Esophagus muscularis mucosa (tissue), 4 donors: Measurements from ENCODE around the gene THUMPD3. TPM values are rescaled to one million over a fixed set of nuclear protein-coding genes. Genes with fewer than 3 reads are reported as not detected.

Experiments
- DNase-seq: peaks from one replicate; pipeline ENCODE4 v3.0.0-alpha.2; 2017; ENCODE audit errors: extremely low spot score
- H3K27ac ChIP-seq, 4 donors: fragments of 200-600 bp; sonication (generic); replicated peaks in 1 of 4; 1 replicate in 3 of 4; 2 replicates in 1 of 4; pipeline ENCODE4 v1.5.1; 2016 to 2019; ENCODE audit warnings: mild to moderate bottlenecking in 1 of 4
- H3K27me3 ChIP-seq, 4 donors: fragments of 200-600 bp; sonication (generic); one replicate each; pipeline versions ENCODE4 v1.5.1 to v1.6.0; 2016 to 2019
- H3K36me3 ChIP-seq, 4 donors: fragments of 200-600 bp; sonication (generic); one replicate each; pipeline ENCODE4 v1.5.1; 2016 to 2019
- H3K4me1 ChIP-seq, 4 donors: fragments of 200-600 bp; sonication (generic); one replicate each; pipeline ENCODE4 v1.5.1; 2016 to 2019
- H3K4me3 ChIP-seq, 4 donors: fragments of 200-600 bp; sonication (generic); 1 replicate in 2 of 4; 2 replicates in 2 of 4; pipeline ENCODE4 v1.5.1; 2016 to 2019; ENCODE audit warnings: mild to moderate bottlenecking in 4 of 4, moderate library complexity in 1 of 4
- H3K9me3 ChIP-seq, 4 donors: fragments of 200-600 bp; sonication (generic); 1 replicate in 3 of 4; 2 replicates in 1 of 4; pipeline ENCODE4 v1.5.1; 2016 to 2019
- CTCF ChIP-seq, 3 experiments: fragments of 200-600 bp in 2 of 3; fragments of 450-650 bp in 1 of 3; sonication (generic) in 2 of 3; IDR thresholded peaks; one replicate each; pipeline ENCODE4 v1.5.1; 2017 to 2019; ENCODE audit warnings: antibody characterized with exemption in 3 of 3, mild to moderate bottlenecking in 2 of 3, moderate library complexity in 1 of 3
- EP300 ChIP-seq: sonication (generic); formaldehyde crosslinking; IDR thresholded peaks from one replicate; pipeline ENCODE4 v1.6.1; 2017; ENCODE audit warnings: antibody characterized with exemption
- POLR2A ChIP-seq: fragments of 450-650 bp; IDR thresholded peaks from one replicate; pipeline ENCODE4 v1.6.1; 2017; ENCODE audit warnings: antibody characterized with exemption, moderate library complexity, mild to moderate bottlenecking, low read depth
- POLR2AphosphoS5 ChIP-seq, 2 donors: sonication (generic); formaldehyde crosslinking; IDR thresholded peaks; one replicate each; pipeline ENCODE4 v1.6.1; 2017; ENCODE audit warnings: antibody characterized with exemption in 2 of 2
- WGBS: methylation state at CpG from one replicate; pipeline ENCODE4 v1.1.5; 2018; 5-methylcytosine and 5-hydroxymethylcytosine counted together
- intact Hi-C: fragments of 100-400 bp; cut with DNase I; formaldehyde crosslinking; loops from one replicate; pipeline ENCODE4 v1.15.1; 2023
- total RNA-seq, 4 donors: library from RNA; depleted of rRNA; stranded (reverse); fragments of >200 nt; gene quantifications; one replicate each; pipeline versions ENCODE4 v1.1.0 to v1.2.1, GENCODE V29; 2016

Gene THUMPD3
- total RNA-seq, 4 donors from 2014 or later = 23.8 to 37.4 (median 26.1) TPM

- Histone ChIP-seq H3K27me3 (no peaks in the 10 kb centered on the region), H3K36me3 (peaks cover 52 to 87% (median 73%) of the 10 kb centered on the region in 4 donors), H3K4me3 (no peak overlapping the region), H3K4me1 (peaks cover 0 to 6% (median 2%) of the 10 kb centered on the region in 4 donors), H3K27ac (no peak overlapping the region), H3K9me3 (no peaks in the 10 kb centered on the region)
- 76% methylated on average over 3 of the region's 3 CpGs for WGBS
- intact Hi-C loops = loop anchor here (5.0 kb wide), 1 partner anchor 52 kb away; no protein-coding TSS in a partner anchor
- TF ChIP-seq EP300 (no peak), CTCF (IDR thresholded peaks at IDR 0.05) (no peak), POLR2AphosphoS5 (IDR thresholded peaks at IDR 0.05) (no peak), POLR2A (no peak)
- DNase-seq = no peak
Measured at GRCh38 chr3:9380014-9380413, 17.2 kb downstream of the THUMPD3 start.

GRCh38 chr3:9384141-9384828 lies 21.4 kb downstream of the THUMPD3 start:
- H3K27ac ChIP-seq = peak overlapping the region in 1 of 4 donors; percentile 28
- peaks cover 0 to 3% (median 2%) of the 10 kb centered on the region in 4 donors for H3K4me1 ChIP-seq
- H3K27me3 ChIP-seq = no peaks in the 10 kb centered on the region
- 80% methylated on average over 13 of the region's 13 CpGs for WGBS
- no peak for TF ChIP-seq EP300
- no peak for TF ChIP-seq POLR2AphosphoS5 (IDR thresholded peaks at IDR 0.05)
- TF ChIP-seq POLR2A = no peak
- TF ChIP-seq CTCF (IDR thresholded peaks at IDR 0.05) = no peak
- H3K4me3 ChIP-seq = no peak overlapping the region
- no peak for DNase-seq
- H3K36me3 ChIP-seq = peaks cover 52 to 90% (median 73%) of the 10 kb centered on the region in 4 donors
- H3K9me3 ChIP-seq = no peaks in the 10 kb centered on the region
- intact Hi-C loops = loop anchor here (5.0 kb wide), 1 partner anchor 48 kb away; no protein-coding TSS in a partner anchor

- 68% methylated on average over 2 of the region's 2 CpGs for WGBS
- TF ChIP-seq EP300 (no peak), POLR2A (no peak), POLR2AphosphoS5 (IDR thresholded peaks at IDR 0.05) (no peak), CTCF (IDR thresholded peaks at IDR 0.05) (no peak)
- intact Hi-C loops = no loop called here
- peak overlapping the region in 1 of 4 donors; percentile 8 for H3K27ac ChIP-seq
- DNase-seq = no peak
- H3K9me3 ChIP-seq = no peaks in the 10 kb centered on the region
- peaks cover 0 to 3% (median 1%) of the 10 kb centered on the region in 4 donors for H3K4me1 ChIP-seq
- H3K36me3 ChIP-seq = peaks cover 49 to 91% (median 73%) of the 10 kb centered on the region in 4 donors
- no peak overlapping the region for H3K4me3 ChIP-seq
- no peaks in the 10 kb centered on the region for H3K27me3 ChIP-seq
Measured at GRCh38 chr3:9385187-9386077, 22.6 kb downstream of the THUMPD3 start.

- WGBS = 81% methylated on average over 3 of the region's 3 CpGs
- Histone ChIP-seq H3K27ac (peak overlapping the region in 1 of 4 donors; percentile 8), H3K36me3 (peaks cover 56 to 91% (median 76%) of the 10 kb centered on the region in 4 donors)
Measured at GRCh38 chr3:9386078-9386459, 23.2 kb downstream of the THUMPD3 start.

More at GRCh38 chr3:9386078-9386459, 23.2 kb downstream of the THUMPD3 start:
- Histone ChIP-seq H3K27me3 (no peaks in the 10 kb centered on the region), H3K4me1 (peaks cover under 1 to 8% (median 5%) of the 10 kb centered on the region in 4 donors), H3K9me3 (no peaks in the 10 kb centered on the region), H3K4me3 (no peak overlapping the region)
- intact Hi-C loops = no loop called here
- TF ChIP-seq POLR2A (no peak), EP300 (no peak)
- DNase-seq = no peak
